Gastrocnemius medialis (tissue), 4 donors: Measurements from ENCODE around the gene HIC1.

Source experiments
- POLR2A ChIP-seq, 2 donors: fragments of 450-650 bp; IDR thresholded peaks; one replicate each; pipeline ENCODE4 v1.6.1; 2017; ENCODE audit warnings: antibody characterized with exemption in 2 of 2, mild to moderate bottlenecking in 2 of 2, moderate library complexity in 2 of 2
- TF ChIP-seq, protein P1 (sequence below), 5 experiments: fragments of 450-650 bp in 3 of 5; fragments of 200-600 bp in 2 of 5; sonication (generic) in 2 of 5; IDR thresholded peaks in 4 of 5; conservative IDR thresholded peaks in 1 of 5; 1 replicate in 4 of 5; 2 replicates in 1 of 5; pipeline ENCODE4 v1.5.1; 2016 to 2019; ENCODE audit warnings: antibody characterized with exemption in 5 of 5, mild to moderate bottlenecking in 3 of 5, moderate library complexity in 3 of 5

- TF ChIP-seq, protein P1, sequence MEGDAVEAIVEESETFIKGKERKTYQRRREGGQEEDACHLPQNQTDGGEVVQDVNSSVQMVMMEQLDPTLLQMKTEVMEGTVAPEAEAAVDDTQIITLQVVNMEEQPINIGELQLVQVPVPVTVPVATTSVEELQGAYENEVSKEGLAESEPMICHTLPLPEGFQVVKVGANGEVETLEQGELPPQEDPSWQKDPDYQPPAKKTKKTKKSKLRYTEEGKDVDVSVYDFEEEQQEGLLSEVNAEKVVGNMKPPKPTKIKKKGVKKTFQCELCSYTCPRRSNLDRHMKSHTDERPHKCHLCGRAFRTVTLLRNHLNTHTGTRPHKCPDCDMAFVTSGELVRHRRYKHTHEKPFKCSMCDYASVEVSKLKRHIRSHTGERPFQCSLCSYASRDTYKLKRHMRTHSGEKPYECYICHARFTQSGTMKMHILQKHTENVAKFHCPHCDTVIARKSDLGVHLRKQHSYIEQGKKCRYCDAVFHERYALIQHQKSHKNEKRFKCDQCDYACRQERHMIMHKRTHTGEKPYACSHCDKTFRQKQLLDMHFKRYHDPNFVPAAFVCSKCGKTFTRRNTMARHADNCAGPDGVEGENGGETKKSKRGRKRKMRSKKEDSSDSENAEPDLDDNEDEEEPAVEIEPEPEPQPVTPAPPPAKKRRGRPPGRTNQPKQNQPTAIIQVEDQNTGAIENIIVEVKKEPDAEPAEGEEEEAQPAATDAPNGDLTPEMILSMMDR (IDR thresholded peaks at IDR 0.05 in 4 of 5, conservative IDR thresholded peaks at IDR 0.05 in 1 of 5) = no peak
- no peak for TF ChIP-seq POLR2A (IDR thresholded peaks at IDR 0.05)
These were observed 52.6 kb downstream of the HIC1 start for GRCh38 chr17:2107506-2107905.
